Tibial nerve (tissue), 4 donors: ENCODE measurements around the gene MGAT3. TPM values are rescaled to one million over a fixed set of nuclear protein-coding genes. Genes with fewer than 3 reads are reported as not detected.
A peak's percentile ranks its signal among the peaks of the same experiment; 100 is the strongest.
"Not testable (repeated sequence)": the region's sequence is repeated elsewhere in the genome, so short reads cannot be mapped to it uniquely, and the experiment has no call there.

Experiments
- DNase-seq, 2 donors: peaks; one replicate each; pipeline ENCODE4 v3.0.0-alpha.2; 2019; ENCODE audit warnings: low spot score in 2 of 2
- H3K27ac ChIP-seq, 4 donors: fragments of 200-600 bp; sonication (generic) in 3 of 4; one replicate each; pipeline ENCODE4 v1.5.1; 2017 to 2019; ENCODE audit warnings: mild to moderate bottlenecking in 1 of 4
- H3K27me3 ChIP-seq, 2 donors: fragments of 200-600 bp; sonication (generic) in 1 of 2; one replicate each; pipeline versions ENCODE4 v1.5.1 to v1.6.0; 2017 to 2019
- H3K36me3 ChIP-seq, 3 donors: fragments of 200-600 bp; sonication (generic); one replicate each; pipeline ENCODE4 v1.5.1; 2018 to 2019
- H3K4me1 ChIP-seq, 4 donors: fragments of 200-600 bp; sonication (generic) in 3 of 4; one replicate each; pipeline ENCODE4 v1.5.1; 2017 to 2019
- H3K4me3 ChIP-seq, 4 donors: fragments of 200-600 bp; sonication (generic) in 3 of 4; one replicate each; pipeline ENCODE4 v1.5.1; 2017 to 2019; ENCODE audit warnings: mild to moderate bottlenecking in 1 of 4, moderate library complexity in 1 of 4
- H3K9me3 ChIP-seq, 4 donors: fragments of 200-600 bp; sonication (generic) in 3 of 4; one replicate each; pipeline ENCODE4 v1.5.1; 2017 to 2019
- CTCF ChIP-seq, 5 experiments: fragments of 200-600 bp in 3 of 5; fragments of 450-650 bp in 2 of 5; sonication (generic) in 3 of 5; IDR thresholded peaks; one replicate each; pipeline ENCODE4 v1.5.1; 2016 to 2019; ENCODE audit warnings: antibody characterized with exemption in 5 of 5, mild to moderate bottlenecking in 3 of 5, moderate library complexity in 2 of 5
- EP300 ChIP-seq, 2 donors: sonication (generic); formaldehyde crosslinking; IDR thresholded peaks; one replicate each; pipeline ENCODE4 v1.6.1; 2017; ENCODE audit warnings: antibody characterized with exemption in 2 of 2, mild to moderate bottlenecking in 1 of 2
- POLR2A ChIP-seq, 2 donors: fragments of 450-650 bp; IDR thresholded peaks; one replicate each; pipeline ENCODE4 v1.6.1; 2017; ENCODE audit warnings: antibody characterized with exemption in 2 of 2, mild to moderate bottlenecking in 2 of 2, moderate library complexity in 2 of 2
- WGBS, 2 donors: methylation state at CpG; one replicate each; pipeline ENCODE4 v1.1.5; 2018; 5-methylcytosine and 5-hydroxymethylcytosine counted together
- total RNA-seq, 4 donors: library from RNA; depleted of rRNA; stranded (reverse); fragments of >200 nt; gene quantifications; one replicate each; pipeline ENCODE4 v1.1.0, GENCODE V29; 2016

MGAT3 gene
- total RNA-seq, 4 donors from 2014 or later, result 26.2 to 32.7 (median 32.2) TPM

DNA sequence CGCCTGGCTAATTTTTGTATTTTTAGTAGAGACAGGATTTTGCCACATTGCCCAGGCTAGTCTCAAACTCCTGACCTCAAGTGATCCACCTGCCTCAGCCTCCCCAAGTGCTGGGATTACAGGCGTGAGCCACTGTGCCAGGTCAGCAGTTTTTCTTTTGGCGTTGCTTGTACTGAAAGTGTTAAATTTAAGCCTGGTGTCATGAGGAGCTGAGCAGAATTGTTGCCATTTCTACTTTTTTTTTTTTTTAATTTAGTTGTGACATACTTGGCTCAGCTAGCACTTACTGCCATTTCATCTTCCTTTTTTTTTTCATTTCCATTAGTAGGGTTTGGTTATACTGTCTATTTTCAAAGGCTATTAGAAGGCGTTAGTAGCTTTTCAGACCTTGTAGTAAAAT, 46.5 kb upstream of the MGAT3 start:
- Histone ChIP-seq H3K27me3 (no peaks in the 10 kb centered on the region), H3K4me1 (peaks cover 0 to 97% (median 40%) of the 10 kb centered on the region in 4 donors), H3K36me3 (peaks cover 0 to 6% (median 0%) of the 10 kb centered on the region in 3 donors), H3K9me3 (no peaks in the 10 kb centered on the region), H3K4me3 (no peak overlapping the region), H3K27ac (peak overlapping the region; percentile 6 to 90 (median 78))
- TF ChIP-seq EP300 (IDR thresholded peaks at IDR 0.05) (no peak), POLR2A (IDR thresholded peaks at IDR 0.05) (no peak), CTCF (IDR thresholded peaks at IDR 0.05) (no peak)
- 67 to 76% methylated on average over 4 of the region's 4 CpGs for WGBS, 2 donors
- no peak for DNase-seq

- DNase-seq, H3K4me3 ChIP-seq, H3K9me3 ChIP-seq, H3K27me3 ChIP-seq: not testable (repeated sequence)
- H3K27ac ChIP-seq, result peak overlapping the region in 3 of 4 donors; percentile 22 to 90 (median 87)
- peaks cover 0 to 85% (median 35%) of the 10 kb centered on the region in 4 donors for H3K4me1 ChIP-seq
- peaks cover 0 to 22% (median 0%) of the 10 kb centered on the region in 3 donors for H3K36me3 ChIP-seq
- WGBS, 2 donors, result 80 to 81% methylated on average over 11 of the region's 11 CpGs
These were observed 44.9 kb upstream of the MGAT3 start for GRCh38 chr22:39411828-39412365.

- Histone ChIP-seq H3K36me3 (peaks cover 0 to 35% (median under 1%) of the 10 kb centered on the region in 3 donors), H3K4me1 (peaks cover 0 to 72% (median 35%) of the 10 kb centered on the region in 4 donors)
- 88 to 89% methylated on average over 7 of the region's 7 CpGs for WGBS, 2 donors
- H3K9me3 ChIP-seq, H3K27me3 ChIP-seq, H3K27ac ChIP-seq, H3K4me3 ChIP-seq, DNase-seq: not testable (repeated sequence)
These were observed 43.6 kb upstream of the MGAT3 start for GRCh38 chr22:39413204-39413603.

GRCh38 chr22:39414377-39414776, 42.4 kb upstream of the MGAT3 start:
- no peaks in the 10 kb centered on the region for H3K27me3 ChIP-seq
- DNase-seq, result no peak
- H3K4me1 ChIP-seq, result peaks cover 0 to 61% (median 30%) of the 10 kb centered on the region in 4 donors
- WGBS, 2 donors, result 56 to 70% methylated on average over 7 of the region's 7 CpGs
- H3K9me3 ChIP-seq, result no peaks in the 10 kb centered on the region
- TF ChIP-seq EP300 (IDR thresholded peaks at IDR 0.05), result no peak
- no peak for TF ChIP-seq POLR2A (IDR thresholded peaks at IDR 0.05)
- TF ChIP-seq CTCF (IDR thresholded peaks at IDR 0.05), result no peak
- peaks cover 0 to 47% (median 12%) of the 10 kb centered on the region in 3 donors for H3K36me3 ChIP-seq
- H3K4me3 ChIP-seq, result no peak overlapping the region
- peak overlapping the region in 1 of 4 donors; percentile 11 for H3K27ac ChIP-seq

DNA sequence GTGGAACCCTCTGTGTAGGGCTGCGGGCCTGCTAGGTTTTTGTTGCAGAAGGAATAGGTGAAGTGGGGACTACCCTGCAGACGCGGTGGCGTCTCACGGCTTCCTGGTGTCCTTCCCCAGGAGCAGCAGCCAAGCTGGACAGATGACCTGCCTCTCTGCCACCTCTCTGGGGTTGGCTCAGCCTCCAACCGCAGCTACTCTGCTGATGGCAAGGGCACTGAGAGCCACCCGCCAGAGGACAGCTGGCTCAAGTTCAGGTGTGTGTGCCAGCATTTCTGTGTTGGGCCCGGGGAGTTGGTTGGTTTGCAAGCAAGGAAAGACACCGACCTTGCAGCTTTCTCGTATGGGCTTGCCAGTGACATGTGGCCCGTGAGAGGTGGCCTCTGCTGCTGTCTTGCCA, 41.9 kb upstream of the MGAT3 start:
- H3K4me1 ChIP-seq, result peaks cover 0 to 56% (median 30%) of the 10 kb centered on the region in 4 donors
- peaks cover 0 to 52% (median 17%) of the 10 kb centered on the region in 3 donors for H3K36me3 ChIP-seq
- H3K27ac ChIP-seq, result no peak overlapping the region
- WGBS, 2 donors, result 77 to 86% methylated on average over 11 of the region's 11 CpGs
- DNase-seq, result no peak
- H3K27me3 ChIP-seq, result no peaks in the 10 kb centered on the region
- TF ChIP-seq CTCF (IDR thresholded peaks at IDR 0.05) (no peak), POLR2A (IDR thresholded peaks at IDR 0.05) (no peak), EP300 (IDR thresholded peaks at IDR 0.05) (no peak)
- no peaks in the 10 kb centered on the region for H3K9me3 ChIP-seq
- no peak overlapping the region for H3K4me3 ChIP-seq

DNA sequence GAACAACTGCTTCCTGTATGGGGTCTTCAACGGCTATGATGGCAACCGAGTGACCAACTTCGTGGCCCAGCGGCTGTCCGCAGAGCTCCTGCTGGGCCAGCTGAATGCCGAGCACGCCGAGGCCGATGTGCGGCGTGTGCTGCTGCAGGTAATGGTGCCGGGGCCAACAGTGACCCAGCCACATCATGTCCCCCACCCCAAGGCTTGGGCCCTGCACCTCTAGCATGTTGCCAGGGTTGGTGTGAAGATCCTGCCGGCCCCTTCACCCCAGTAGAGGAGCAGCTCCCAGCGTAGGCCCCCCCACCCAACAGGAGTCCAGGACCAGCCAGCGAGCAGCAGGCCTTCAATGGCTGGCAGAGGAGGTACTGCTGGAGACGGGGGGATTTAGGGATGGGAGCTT, 41.3 kb upstream of the MGAT3 start:
- no peak overlapping the region for H3K4me3 ChIP-seq
- no peaks in the 10 kb centered on the region for H3K27me3 ChIP-seq
- peaks cover 0 to 49% (median 26%) of the 10 kb centered on the region in 4 donors for H3K4me1 ChIP-seq
- 93 to 95% methylated on average over 13 to 16 of the region's 16 CpGs for WGBS, 2 donors
- H3K9me3 ChIP-seq, result no peaks in the 10 kb centered on the region
- DNase-seq, result no peak
- H3K36me3 ChIP-seq, result peaks cover 4 to 58% (median 21%) of the 10 kb centered on the region in 3 donors
- TF ChIP-seq EP300 (IDR thresholded peaks at IDR 0.05), result no peak
- TF ChIP-seq CTCF (IDR thresholded peaks at IDR 0.05), result no peak
- TF ChIP-seq POLR2A (IDR thresholded peaks at IDR 0.05), result no peak
- peak overlapping the region in 1 of 4 donors; percentile 5 for H3K27ac ChIP-seq
